GM12872 (cell line): ENCODE results near the gene PLEKHA7.

ENCODE experiments used
- TF ChIP-seq, protein P1 (sequence below): IDR thresholded peaks from 3 replicates; pipeline ENCODE4 v1.5.1; 2011; ENCODE audit warnings: low read depth, mild to moderate bottlenecking, low read length, moderate library complexity; ENCODE audit not compliant: insufficient read depth

Gene PLEKHA7

GRCh38 chr11:17002543-17002942 lies 11.7 kb downstream of the PLEKHA7 start:
- TF ChIP-seq, protein P1, sequence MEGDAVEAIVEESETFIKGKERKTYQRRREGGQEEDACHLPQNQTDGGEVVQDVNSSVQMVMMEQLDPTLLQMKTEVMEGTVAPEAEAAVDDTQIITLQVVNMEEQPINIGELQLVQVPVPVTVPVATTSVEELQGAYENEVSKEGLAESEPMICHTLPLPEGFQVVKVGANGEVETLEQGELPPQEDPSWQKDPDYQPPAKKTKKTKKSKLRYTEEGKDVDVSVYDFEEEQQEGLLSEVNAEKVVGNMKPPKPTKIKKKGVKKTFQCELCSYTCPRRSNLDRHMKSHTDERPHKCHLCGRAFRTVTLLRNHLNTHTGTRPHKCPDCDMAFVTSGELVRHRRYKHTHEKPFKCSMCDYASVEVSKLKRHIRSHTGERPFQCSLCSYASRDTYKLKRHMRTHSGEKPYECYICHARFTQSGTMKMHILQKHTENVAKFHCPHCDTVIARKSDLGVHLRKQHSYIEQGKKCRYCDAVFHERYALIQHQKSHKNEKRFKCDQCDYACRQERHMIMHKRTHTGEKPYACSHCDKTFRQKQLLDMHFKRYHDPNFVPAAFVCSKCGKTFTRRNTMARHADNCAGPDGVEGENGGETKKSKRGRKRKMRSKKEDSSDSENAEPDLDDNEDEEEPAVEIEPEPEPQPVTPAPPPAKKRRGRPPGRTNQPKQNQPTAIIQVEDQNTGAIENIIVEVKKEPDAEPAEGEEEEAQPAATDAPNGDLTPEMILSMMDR = no peak

GRCh38 chr11:17001806-17002205 lies 12.4 kb downstream of the PLEKHA7 start:
- TF ChIP-seq, protein P1 = no peak

- TF ChIP-seq, protein P1 = no peak
These were observed 13.2 kb downstream of the PLEKHA7 start for GRCh38 chr11:17000987-17001386.

- TF ChIP-seq, protein P1 = no peak
These were observed 15.1 kb downstream of the PLEKHA7 start for GRCh38 chr11:16999116-16999515.

GRCh38 chr11:16997624-16998023 lies 16.6 kb downstream of the PLEKHA7 start:
- TF ChIP-seq, protein P1 = no peak

GRCh38 chr11:16993495-16993894 lies 20.7 kb downstream of the PLEKHA7 start:
- TF ChIP-seq, protein P1 = no peak

DNA sequence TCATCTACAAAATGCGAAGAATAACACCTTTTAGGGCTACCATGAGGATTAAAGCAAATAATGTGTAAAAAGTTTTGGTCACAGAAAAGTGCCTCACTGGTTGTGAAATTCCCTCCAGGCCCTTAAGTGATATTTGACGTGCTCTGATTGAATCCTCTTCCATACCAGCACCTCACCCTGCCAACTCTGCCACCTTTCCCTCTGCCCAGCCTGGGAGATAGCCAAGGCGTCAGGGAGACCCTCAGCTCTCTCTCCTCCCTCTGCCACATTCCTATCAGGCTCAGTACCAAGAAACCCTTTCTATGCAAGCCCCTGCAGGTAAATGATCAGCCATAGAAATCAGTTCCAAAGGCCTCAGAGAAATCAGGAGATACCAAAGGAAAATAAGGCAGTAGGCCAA lies 21.4 kb downstream of the PLEKHA7 start:
- TF ChIP-seq, protein P1 = no peak

- TF ChIP-seq, protein P1 = no peak
These were observed 24.7 kb downstream of the PLEKHA7 start for GRCh38 chr11:16989554-16989953.
